Stimulated activated naive CD8-positive, alpha-beta T cell treated with anti-CD3 and anti-CD28 coated beads, Interleukin-15, amount 100 ng/mL, for 72 hours (primary cell): ENCODE data around the gene EOMES.
"Not testable (repeated sequence)": the region's sequence is repeated elsewhere in the genome, so short reads cannot be mapped to it uniquely, and the experiment has no call there.

Experiments used
- ATAC-seq: fragments of 150-1000 bp; cut with Tn5 transposase; 2 replicates; pipeline ENCODE4 v1.10.0; 2021; ENCODE audit warnings: mild to moderate bottlenecking, moderate library complexity
- DNase-seq, 2 donors: peaks; one replicate each; pipeline ENCODE4 v3.0.0; 2021 to 2022
- H3K27ac Mint-ChIP-seq, 2 donors: one replicate each; pipeline ENCODE4 v1.8.0; 2022; ENCODE audit warnings: mild to moderate bottlenecking in 2 of 2, mixed read lengths in 2 of 2, moderate library complexity in 2 of 2
- H3K27me3 Mint-ChIP-seq: one replicate; pipeline ENCODE4 v1.8.0; 2022; ENCODE audit warnings: mixed read lengths
- H3K4me1 Mint-ChIP-seq: one replicate; pipeline ENCODE4 v1.8.0; 2022; ENCODE audit warnings: mild to moderate bottlenecking, mixed read lengths
- H3K4me3 Mint-ChIP-seq, 2 donors: one replicate each; pipeline ENCODE4 v1.8.0; 2022; ENCODE audit warnings: mild to moderate bottlenecking in 2 of 2, mixed read lengths in 2 of 2, moderate library complexity in 1 of 2
- H3K9me3 Mint-ChIP-seq, 2 donors: one replicate each; pipeline ENCODE4 v1.8.0; 2022; ENCODE audit warnings: mixed read lengths in 2 of 2

The EOMES gene

GRCh38 chr3:27721717-27722564 lies at the start of gene EOMES:
Gene EOMES, minus strand, starts transcription at chr3:27722323. Its CDS starts 29 bp downstream, at chr3:27722294.
- Mint-ChIP-seq H3K27ac (peak within 1 kb of the TSS in 1 of 2 donors; percentile 90), H3K4me1 (peaks cover 39% of the 10 kb centered on the region), H3K9me3 (no peaks in the 10 kb centered on the region), H3K27me3 (peaks cover 84% of the 10 kb centered on the region), H3K4me3 (peak within 1 kb of the TSS; percentile 78 to 86)
- DNase-seq (peak; percentile 80 to 84), ATAC-seq (peak; percentile 82)

DNA sequence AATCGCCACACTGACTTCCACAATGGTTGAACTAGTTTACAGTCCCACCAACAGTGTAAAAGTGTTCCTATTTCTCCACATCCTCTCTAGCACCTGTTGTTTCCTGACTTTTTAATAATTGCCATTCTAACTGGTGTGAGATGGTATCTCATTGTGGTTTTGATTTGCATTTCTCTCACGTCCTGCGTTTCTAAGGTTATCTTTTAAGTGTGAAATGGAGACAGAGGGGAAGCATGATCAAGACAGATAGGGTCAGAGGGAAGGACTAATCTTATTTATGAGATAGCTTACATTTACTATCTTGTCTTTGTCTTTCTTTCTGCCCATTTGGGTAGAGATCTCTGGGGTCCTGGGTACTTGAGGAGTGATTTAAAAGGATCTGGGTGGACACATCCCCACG lies 48.3 kb upstream of the EOMES start:
- not testable (repeated sequence) for H3K4me3 Mint-ChIP-seq, H3K27ac Mint-ChIP-seq, H3K27me3 Mint-ChIP-seq, H3K9me3 Mint-ChIP-seq, ATAC-seq, DNase-seq
- peaks cover 14% of the 10 kb centered on the region for H3K4me1 Mint-ChIP-seq

GRCh38 chr3:27767000-27767399 lies 44.9 kb upstream of the EOMES start:
- Mint-ChIP-seq H3K27me3 (no peaks in the 10 kb centered on the region), H3K4me3 (no peak overlapping the region), H3K4me1 (peaks cover 14% of the 10 kb centered on the region), H3K9me3 (no peaks in the 10 kb centered on the region), H3K27ac (no peak overlapping the region)
- no peak for DNase-seq
- no peak for ATAC-seq

DNA sequence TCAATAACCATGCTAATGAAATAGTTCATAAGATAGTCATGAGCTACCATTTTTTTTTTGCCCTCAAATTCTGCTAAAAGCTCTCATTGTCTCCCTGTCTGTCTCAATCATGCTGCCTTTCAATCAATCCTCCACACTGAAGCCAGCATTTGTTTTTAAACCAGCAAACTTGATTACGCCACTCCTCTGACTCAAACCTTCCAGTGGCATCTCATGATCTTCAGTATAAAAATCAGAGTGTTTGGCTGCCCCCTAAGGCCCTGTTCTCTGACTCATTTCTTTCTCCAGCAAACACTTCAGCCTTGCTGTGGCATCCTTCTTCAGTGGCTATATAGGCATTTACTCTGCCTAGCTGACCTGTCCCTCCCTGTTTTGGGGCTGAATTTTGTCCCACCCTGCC lies 36.0 kb upstream of the EOMES start:
- Mint-ChIP-seq H3K27ac (no peak overlapping the region), H3K9me3 (peaks cover under 1 to 2% of the 10 kb centered on the region in 2 donors), H3K4me1 (peaks cover 15% of the 10 kb centered on the region), H3K4me3 (no peak overlapping the region), H3K27me3 (no peaks in the 10 kb centered on the region)
- peak; percentile 86 for ATAC-seq
- DNase-seq, result peak in 1 of 2 donors; percentile 38

GRCh38 chr3:27756877-27757276 lies 34.8 kb upstream of the EOMES start:
- H3K4me1 Mint-ChIP-seq, result peaks cover 20% of the 10 kb centered on the region
- no peak overlapping the region for H3K4me3 Mint-ChIP-seq
- DNase-seq, result no peak
- ATAC-seq, result no peak
- H3K27me3 Mint-ChIP-seq, result no peaks in the 10 kb centered on the region
- H3K9me3 Mint-ChIP-seq, result peaks cover 5 to 8% of the 10 kb centered on the region in 2 donors
- H3K27ac Mint-ChIP-seq, result no peak overlapping the region

DNA sequence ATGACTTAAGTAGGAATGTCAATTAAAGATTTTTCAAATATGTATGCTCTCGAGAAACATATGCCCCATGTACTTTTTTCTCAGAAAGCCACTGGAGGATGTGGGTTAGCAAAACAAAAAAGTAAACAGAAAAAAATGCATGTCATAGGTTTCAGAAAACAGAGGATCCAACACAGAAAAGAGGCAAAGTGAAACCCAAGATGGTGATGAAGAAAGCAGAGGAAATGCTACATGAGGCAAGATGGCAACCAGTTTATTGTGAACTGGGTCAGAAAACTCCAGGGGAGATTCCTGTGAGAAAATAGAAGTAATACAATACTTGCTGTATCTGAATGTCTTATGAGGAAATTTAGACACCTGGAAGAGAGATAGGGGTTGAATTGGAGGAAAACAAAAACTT lies 30.8 kb upstream of the EOMES start:
- no peaks in the 10 kb centered on the region for H3K27me3 Mint-ChIP-seq
- ATAC-seq (peak; percentile 60), DNase-seq (no peak)
- H3K9me3 Mint-ChIP-seq, result peaks cover 5 to 26% of the 10 kb centered on the region in 2 donors
- H3K27ac Mint-ChIP-seq, result no peak overlapping the region
- no peak overlapping the region for H3K4me3 Mint-ChIP-seq
- peaks cover 16% of the 10 kb centered on the region for H3K4me1 Mint-ChIP-seq

- ATAC-seq (no peak), DNase-seq (no peak)
- Mint-ChIP-seq H3K4me1 (peaks cover 7% of the 10 kb centered on the region), H3K27me3 (no peaks in the 10 kb centered on the region), H3K27ac (no peak overlapping the region), H3K4me3 (no peak overlapping the region), H3K9me3 (peaks cover 5 to 29% of the 10 kb centered on the region in 2 donors)
Measured at GRCh38 chr3:27749643-27750042, 27.5 kb upstream of the EOMES start.

- Mint-ChIP-seq H3K27ac (no peak overlapping the region), H3K4me3 (no peak overlapping the region), H3K9me3 (peaks cover 6 to 29% of the 10 kb centered on the region in 2 donors), H3K4me1 (no peaks in the 10 kb centered on the region), H3K27me3 (no peaks in the 10 kb centered on the region)
- ATAC-seq, result no peak
- DNase-seq, result no peak
Measured at GRCh38 chr3:27746838-27747237, 24.7 kb upstream of the EOMES start.

DNA sequence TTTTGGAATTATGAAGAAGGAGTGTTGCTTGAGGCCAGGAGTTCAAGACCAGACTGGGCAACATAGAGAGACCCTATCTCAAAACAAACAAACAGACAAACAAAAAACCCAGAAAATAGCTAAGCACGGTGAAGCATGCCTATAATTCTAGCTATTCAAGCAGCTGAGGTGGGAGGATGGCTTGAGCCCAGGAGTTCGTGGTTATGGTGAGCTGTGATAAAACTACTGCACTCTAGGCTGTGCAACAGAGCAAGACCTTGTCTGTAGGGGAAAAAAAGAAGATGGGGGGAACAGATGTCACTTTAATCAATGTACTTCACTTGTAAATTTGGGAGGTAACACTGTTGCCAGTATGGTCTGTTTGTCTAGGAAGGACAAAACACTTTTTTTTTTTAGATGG lies 18.7 kb upstream of the EOMES start:
- Mint-ChIP-seq H3K27me3 (no peaks in the 10 kb centered on the region), H3K27ac (no peak overlapping the region), H3K4me3 (no peak overlapping the region), H3K4me1 (no peaks in the 10 kb centered on the region), H3K9me3 (peaks cover 6 to 8% of the 10 kb centered on the region in 2 donors)
- no peak for DNase-seq
- ATAC-seq, result no peak

GRCh38 chr3:27737091-27737490 lies 15.0 kb upstream of the EOMES start:
- H3K9me3 Mint-ChIP-seq, result no peaks in the 10 kb centered on the region
- no peak overlapping the region for H3K27ac Mint-ChIP-seq
- H3K27me3 Mint-ChIP-seq, result peaks cover 2% of the 10 kb centered on the region
- no peak for DNase-seq
- no peak overlapping the region for H3K4me3 Mint-ChIP-seq
- ATAC-seq, result no peak
- no peaks in the 10 kb centered on the region for H3K4me1 Mint-ChIP-seq

- Mint-ChIP-seq H3K27me3 (peaks cover 63% of the 10 kb centered on the region), H3K27ac (peak overlapping the region in 1 of 2 donors; percentile 49), H3K4me3 (peak overlapping the region; percentile 77 to 88), H3K4me1 (peaks cover 41% of the 10 kb centered on the region), H3K9me3 (no peaks in the 10 kb centered on the region)
- no peak for DNase-seq
- ATAC-seq, result no peak
Measured at GRCh38 chr3:27730774-27731659, 8.9 kb upstream of the EOMES start.

- Mint-ChIP-seq H3K27me3 (peaks cover 71% of the 10 kb centered on the region), H3K4me3 (peak overlapping the region; percentile 77 to 88), H3K9me3 (no peaks in the 10 kb centered on the region), H3K27ac (no peak overlapping the region), H3K4me1 (peaks cover 41% of the 10 kb centered on the region)
- ATAC-seq (no peak), DNase-seq (no peak)
Measured at GRCh38 chr3:27729748-27730611, 7.9 kb upstream of the EOMES start.

- peak overlapping the region; percentile 77 to 88 for H3K4me3 Mint-ChIP-seq
- ATAC-seq (no peak), DNase-seq (no peak)
- no peaks in the 10 kb centered on the region for H3K9me3 Mint-ChIP-seq
- peaks cover 78% of the 10 kb centered on the region for H3K27me3 Mint-ChIP-seq
- peaks cover 46% of the 10 kb centered on the region for H3K4me1 Mint-ChIP-seq
- H3K27ac Mint-ChIP-seq, result no peak overlapping the region
Measured at GRCh38 chr3:27729325-27729724, 7.2 kb upstream of the EOMES start.

- ATAC-seq (peak; percentile 82), DNase-seq (peak in 1 of 2 donors; percentile 52)
- H3K4me1 Mint-ChIP-seq, result peaks cover 54% of the 10 kb centered on the region
- H3K27me3 Mint-ChIP-seq, result peaks cover 87% of the 10 kb centered on the region
- H3K9me3 Mint-ChIP-seq, result no peaks in the 10 kb centered on the region
- H3K4me3 Mint-ChIP-seq, result peak overlapping the region; percentile 77 to 88
- H3K27ac Mint-ChIP-seq, result peak overlapping the region in 1 of 2 donors; percentile 42
Measured at GRCh38 chr3:27728195-27729087, 6.3 kb upstream of the EOMES start.
